BJ (cell line): ENCODE results near the gene SLC6A9. TPM values are rescaled to one million over a fixed set of nuclear protein-coding genes. Genes with fewer than 3 reads are reported as not detected.

ENCODE experiments used
- CTCF ChIA-PET: fragments of 350-600 bp; formaldehyde crosslinking; extraction: SDS; loops from one replicate; lab custom pipeline; 2021; ENCODE audit warnings: antibody characterized with exemption, inconsistent platforms; lab: Yijun Ruan, JAX
- POLR2A ChIA-PET: fragments of 300-600 bp; sonication (Branson Sonifier 250); formaldehyde crosslinking; extraction: SDS; loops from one replicate; lab custom pipeline; 2021; ENCODE audit warnings: antibody characterized with exemption; lab: Charles Lee
- DNase-seq: peaks from one replicate; pipeline ENCODE4 v3.0.0-alpha.2; 2011; ENCODE audit warnings: low read depth
- H3K27me3 ChIP-seq: 2 replicates; pipeline ENCODE4 v1.6.0; 2011; ENCODE audit warnings: low read length; ENCODE audit not compliant: control insufficient read depth, insufficient read depth
- H3K36me3 ChIP-seq: 2 replicates; pipeline ENCODE4 v1.5.1; 2011; ENCODE audit warnings: low read length; ENCODE audit not compliant: control insufficient read depth, insufficient read depth
- H3K4me3 ChIP-seq: 2 replicates; pipeline ENCODE4 v1.5.1; 2011; ENCODE audit warnings: low read depth, mild to moderate bottlenecking, control low read depth, low read length
- polyA plus RNA-seq: library from polyadenylated mRNA; depleted of rRNA; stranded (reverse); fragments of >200 nt; gene quantifications from 2 replicates; pipeline ENCODE4 v1.2.3, GENCODE V29; 2011; rRNA removed
- TF ChIP-seq, protein P1 (sequence below): IDR thresholded peaks from 2 replicates; pipeline ENCODE4 v1.5.1; 2011; ENCODE audit warnings: low read depth, mild to moderate bottlenecking, control low read depth, inconsistent platforms, low read length, moderate library complexity; ENCODE audit not compliant: insufficient read depth

The SLC6A9 gene
- polyA plus RNA-seq, 1 experiment = 53.9 TPM

DNA sequence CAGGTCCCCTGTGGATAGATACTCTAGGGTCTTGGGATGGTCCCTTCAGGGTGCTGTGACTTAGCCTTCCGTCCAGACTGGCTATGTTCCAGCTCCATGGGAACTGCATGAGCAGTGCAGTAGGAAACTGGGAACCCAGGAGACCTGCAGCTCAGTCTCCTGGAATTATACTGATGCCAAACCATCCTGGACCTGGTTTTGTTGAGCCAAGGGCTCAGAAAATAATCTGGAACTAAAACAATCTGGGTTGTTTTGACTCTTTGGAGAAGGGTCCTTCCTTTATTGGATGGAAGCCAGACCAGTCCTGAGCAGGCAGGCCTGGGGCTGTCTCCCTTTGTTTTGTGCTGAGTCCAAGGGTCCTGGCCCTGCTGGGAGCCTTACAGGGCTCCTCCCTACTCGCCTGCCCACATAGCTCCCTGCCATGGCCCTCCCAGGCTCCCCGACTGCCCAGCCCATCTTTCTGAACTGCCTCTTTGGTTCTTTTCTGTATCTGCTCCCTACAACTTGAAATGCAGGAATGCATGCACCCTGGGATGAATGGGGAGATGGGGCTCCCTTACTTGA is 83.3 kb downstream of the SLC6A9 start:
- POLR2A ChIA-PET = no interaction called here
- Histone ChIP-seq H3K4me3 (peak overlapping the region; percentile 90), H3K36me3 (peaks cover 5% of the 10 kb centered on the region), H3K27me3 (no peaks in the 10 kb centered on the region)
- DNase-seq = no peak
- TF ChIP-seq, protein P1, sequence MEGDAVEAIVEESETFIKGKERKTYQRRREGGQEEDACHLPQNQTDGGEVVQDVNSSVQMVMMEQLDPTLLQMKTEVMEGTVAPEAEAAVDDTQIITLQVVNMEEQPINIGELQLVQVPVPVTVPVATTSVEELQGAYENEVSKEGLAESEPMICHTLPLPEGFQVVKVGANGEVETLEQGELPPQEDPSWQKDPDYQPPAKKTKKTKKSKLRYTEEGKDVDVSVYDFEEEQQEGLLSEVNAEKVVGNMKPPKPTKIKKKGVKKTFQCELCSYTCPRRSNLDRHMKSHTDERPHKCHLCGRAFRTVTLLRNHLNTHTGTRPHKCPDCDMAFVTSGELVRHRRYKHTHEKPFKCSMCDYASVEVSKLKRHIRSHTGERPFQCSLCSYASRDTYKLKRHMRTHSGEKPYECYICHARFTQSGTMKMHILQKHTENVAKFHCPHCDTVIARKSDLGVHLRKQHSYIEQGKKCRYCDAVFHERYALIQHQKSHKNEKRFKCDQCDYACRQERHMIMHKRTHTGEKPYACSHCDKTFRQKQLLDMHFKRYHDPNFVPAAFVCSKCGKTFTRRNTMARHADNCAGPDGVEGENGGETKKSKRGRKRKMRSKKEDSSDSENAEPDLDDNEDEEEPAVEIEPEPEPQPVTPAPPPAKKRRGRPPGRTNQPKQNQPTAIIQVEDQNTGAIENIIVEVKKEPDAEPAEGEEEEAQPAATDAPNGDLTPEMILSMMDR = no peak
- CTCF ChIA-PET = interaction anchor here (3.0 to 5.8 kb wide), 3 partner anchors 12 to 183 kb away, joined by 12 to 54 read pairs (median 42); partner anchors contain the start of gene ARTN

DNA sequence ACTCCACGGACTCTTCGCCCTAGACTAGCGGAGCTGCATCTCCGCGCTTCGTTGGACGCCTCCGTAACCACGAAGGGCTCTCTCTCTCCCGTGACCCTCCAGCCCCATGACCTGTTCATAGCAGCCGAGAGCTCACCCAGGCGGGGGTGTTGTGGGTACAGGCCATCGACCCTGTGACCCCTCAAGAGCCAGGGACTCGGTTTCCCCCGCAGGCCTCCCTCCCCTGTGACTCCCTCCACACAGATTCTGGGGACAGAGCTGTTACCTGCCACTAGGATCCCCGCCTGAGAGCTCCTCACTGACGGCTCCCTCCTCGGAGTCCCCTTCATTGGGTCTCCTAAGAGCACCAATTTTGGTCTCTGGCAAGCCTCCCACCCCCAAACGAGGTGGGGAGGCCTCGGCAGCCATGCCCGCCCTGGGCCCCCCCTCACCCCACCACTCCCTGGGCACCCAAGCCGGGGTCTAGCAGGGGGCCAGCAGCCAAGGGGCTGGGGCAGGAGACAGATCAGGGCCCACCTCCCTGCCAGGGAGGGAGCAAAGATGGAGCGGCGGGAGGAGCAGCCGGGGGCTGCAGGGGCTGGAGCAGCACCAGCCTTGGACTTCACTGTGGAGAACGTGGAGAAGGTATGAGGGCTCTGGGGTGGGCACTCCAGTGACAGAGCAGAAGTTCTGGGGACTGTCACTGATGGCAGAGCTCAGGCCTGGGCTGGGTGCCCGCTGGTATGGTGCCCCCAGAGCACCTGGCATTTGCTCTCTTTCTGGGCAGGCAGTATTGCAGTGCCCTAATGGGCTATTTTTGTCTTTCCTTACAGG is 84.0 kb downstream of the SLC6A9 start:
- no peak for DNase-seq
- H3K36me3 ChIP-seq = peaks cover 5% of the 10 kb centered on the region
- H3K4me3 ChIP-seq = peak overlapping the region; percentile 90
- ChIA-PET POLR2A (interaction anchor here (0.5 to 0.6 kb wide), 2 partner anchors 90 to 244 kb away, joined by 4 to 6 read pairs; no protein-coding TSS in a partner anchor), CTCF (interaction anchor here (0.9 to 5.8 kb wide), 5 partner anchors 12 to 723 kb away, joined by 3 to 54 read pairs (median 5); partner anchors contain the start of gene ARTN)
- H3K27me3 ChIP-seq = no peaks in the 10 kb centered on the region
- TF ChIP-seq, protein P1 = no peak; the same call in 1 of the 2 replicates

Other genes with a start within 250 kb of the SLC6A9 start
- gene ARTN, start 97.7 kb downstream of the SLC6A9 start, polyA plus RNA-seq = 0.17 and 0.39 TPM in 2 replicates
- 13.4 and 24.8 TPM in 2 replicates for gene IPO13, start 84.5 kb downstream of the SLC6A9 start, polyA plus RNA-seq
- 20.9 and 35.3 TPM in 2 replicates for gene DPH2, start 61.5 kb downstream of the SLC6A9 start, polyA plus RNA-seq
- gene ATP6V0B, start 56.5 kb downstream of the SLC6A9 start, polyA plus RNA-seq = 135 and 186 TPM in 2 replicates
- 60.2 and 82.2 TPM in 2 replicates for gene B4GALT2, start 52.3 kb downstream of the SLC6A9 start, polyA plus RNA-seq
- gene CCDC24, start 39.9 kb downstream of the SLC6A9 start, polyA plus RNA-seq = 0.98 and 2.0 TPM in 2 replicates
- 0.06 and 0.16 TPM in 2 replicates for gene KLF17, start 87.4 kb upstream of the SLC6A9 start, polyA plus RNA-seq
- gene KLF18, start 110.2 kb upstream of the SLC6A9 start, polyA plus RNA-seq = not detected in 2 replicates
- gene DMAP1, start 182.0 kb upstream of the SLC6A9 start, polyA plus RNA-seq = 32.4 and 45.1 TPM in 2 replicates